Liver (tissue), 9 donors: ENCODE measurements around the gene RAB4A. TPM values are rescaled to one million over a fixed set of nuclear protein-coding genes. Genes with fewer than 3 reads are reported as not detected.

ENCODE experiments used
- DNase-seq: peaks from one replicate; pipeline ENCODE4 v3.0.0-alpha.2; 2017; ENCODE audit warnings: low spot score
- H3K27ac ChIP-seq, 2 donors: one replicate each; pipeline ENCODE4 v1.7.0; 2013; ENCODE audit warnings: inconsistent platforms in 2 of 2, low read length in 2 of 2, control low read depth in 1 of 2, low read depth in 1 of 2, mild to moderate bottlenecking in 1 of 2
- H3K27me3 ChIP-seq, 4 donors: one replicate each; pipeline versions ENCODE4 v1.6.1 to v1.7.0; 2013; ENCODE audit warnings: low read length in 3 of 4, inconsistent platforms in 1 of 4, mild to moderate bottlenecking in 1 of 4, moderate library complexity in 1 of 4; ENCODE audit not compliant: control insufficient read depth in 4 of 4, insufficient read depth in 4 of 4
- H3K36me3 ChIP-seq, 4 donors: one replicate each; pipeline versions ENCODE4 v1.6.1 to v1.7.0; 2013; ENCODE audit warnings: low read length in 3 of 4, mild to moderate bottlenecking in 3 of 4, low read depth in 1 of 4, moderate library complexity in 1 of 4; ENCODE audit not compliant: control insufficient read depth in 4 of 4, insufficient read depth in 3 of 4
- H3K4me1 ChIP-seq, 4 donors: one replicate each; pipeline versions ENCODE4 v1.6.1 to v1.7.0; 2013; ENCODE audit warnings: low read length in 3 of 4, mild to moderate bottlenecking in 3 of 4, moderate library complexity in 1 of 4; ENCODE audit not compliant: control insufficient read depth in 4 of 4, insufficient read depth in 4 of 4
- H3K4me3 ChIP-seq, 3 donors: one replicate each; pipeline versions ENCODE4 v1.6.1 to v1.7.0; 2013; ENCODE audit warnings: low read length in 3 of 3, control low read depth in 1 of 3, low read depth in 1 of 3, mild to moderate bottlenecking in 1 of 3
- H3K9ac ChIP-seq, 2 donors: one replicate each; pipeline ENCODE4 v1.7.0; 2013; ENCODE audit warnings: low read length in 2 of 2, mild to moderate bottlenecking in 2 of 2, moderate library complexity in 2 of 2, control low read depth in 1 of 2, low read depth in 1 of 2
- H3K9me3 ChIP-seq, 4 donors: one replicate each; pipeline versions ENCODE4 v1.6.1 to v1.7.0; 2013; ENCODE audit warnings: low read length in 3 of 4; ENCODE audit not compliant: control insufficient read depth in 4 of 4
- EGR1 ChIP-seq, 2 donors: IDR thresholded peaks; 2 replicates each; pipeline ENCODE4 v1.6.1; 2016 to 2018; ENCODE audit warnings: antibody characterized with exemption in 2 of 2, low read depth in 2 of 2
- FOXA1 ChIP-seq: IDR thresholded peaks from 2 replicates; pipeline ENCODE4 v1.6.1; 2016; ENCODE audit warnings: antibody characterized with exemption
- FOXA2 ChIP-seq: IDR thresholded peaks from 2 replicates; pipeline ENCODE4 v1.6.1; 2016; ENCODE audit warnings: antibody characterized with exemption
- GABPA ChIP-seq, 2 donors: IDR thresholded peaks in 1 of 2; conservative IDR thresholded peaks in 1 of 2; 2 replicates each; pipeline ENCODE4 v1.6.1; 2016; ENCODE audit warnings: antibody characterized with exemption in 2 of 2, mild to moderate bottlenecking in 1 of 2, moderate library complexity in 1 of 2
- HNF4A ChIP-seq, 2 donors: conservative IDR thresholded peaks; 2 replicates each; pipeline ENCODE4 v1.6.1; 2016; ENCODE audit warnings: antibody characterized with exemption in 2 of 2, mild to moderate bottlenecking in 2 of 2
- HNF4G ChIP-seq: IDR thresholded peaks from 2 replicates; pipeline ENCODE4 v1.6.1; 2016; ENCODE audit warnings: antibody characterized with exemption
- JUND ChIP-seq, 2 donors: IDR thresholded peaks; 2 replicates each; pipeline ENCODE4 v1.6.1; 2016; ENCODE audit warnings: antibody characterized with exemption in 2 of 2
- NR2F2 ChIP-seq: IDR thresholded peaks from 2 replicates; pipeline ENCODE4 v1.6.1; 2016; ENCODE audit warnings: antibody characterized with exemption
- RAD21 ChIP-seq, 2 donors: IDR thresholded peaks; 2 replicates each; pipeline ENCODE4 v1.6.1; 2016; ENCODE audit warnings: antibody characterized with exemption in 2 of 2, mild to moderate bottlenecking in 2 of 2
- RXRA ChIP-seq, 2 donors: IDR thresholded peaks; 2 replicates each; pipeline ENCODE4 v1.6.1; 2017 to 2018; ENCODE audit warnings: antibody characterized with exemption in 2 of 2, mild to moderate bottlenecking in 1 of 2
- SP1 ChIP-seq: IDR thresholded peaks from 2 replicates; pipeline ENCODE4 v1.6.1; 2018; ENCODE audit warnings: antibody characterized with exemption, mild to moderate bottlenecking
- TAF1 ChIP-seq: conservative IDR thresholded peaks from 2 replicates; pipeline ENCODE4 v1.6.1; 2016; ENCODE audit warnings: antibody characterized with exemption, mild to moderate bottlenecking
- YY1 ChIP-seq: IDR thresholded peaks from 2 replicates; pipeline ENCODE4 v1.6.1; 2016; ENCODE audit warnings: antibody characterized with exemption, mild to moderate bottlenecking
- WGBS: extraction: QIAGEN DNeasy Blood & Tissue Kit; methylation state at CpG from one replicate; pipeline ENCODE4 v1.1.7; 2013; 5-methylcytosine and 5-hydroxymethylcytosine counted together
- polyA plus RNA-seq, 2 donors: library from polyadenylated mRNA; stranded (reverse) in 1 of 2; unstranded in 1 of 2; fragments of 200-250 nt in 1 of 2; fragments of >200 nt in 1 of 2; fragmentation: Nextera tagmentation in 1 of 2; extraction: Ambion mirVana in 1 of 2; gene quantifications; one replicate each; pipeline versions ENCODE4 v1.2.1 to v1.2.3, GENCODE V29; 2013 to 2015
- total RNA-seq, 2 donors: library from RNA; depleted of rRNA; stranded (reverse); fragments of >200 nt; gene quantifications; one replicate each; pipeline ENCODE4 v1.2.3, GENCODE V29; 2014
- TF ChIP-seq, protein P1 (sequence below): IDR thresholded peaks from 2 replicates; pipeline ENCODE4 v1.6.1; 2016; ENCODE audit warnings: antibody characterized with exemption
- TF ChIP-seq, protein P2 (sequence below): IDR thresholded peaks from 2 replicates; pipeline ENCODE4 v1.6.1; 2016; ENCODE audit warnings: antibody characterized with exemption
- TF ChIP-seq, protein P3 (sequence below): IDR thresholded peaks from 2 replicates; pipeline ENCODE4 v1.6.1; 2016; ENCODE audit warnings: antibody characterized with exemption
- TF ChIP-seq, protein P4 (sequence below): IDR thresholded peaks from 2 replicates; pipeline ENCODE4 v1.6.1; 2016; ENCODE audit warnings: antibody characterized with exemption, mild to moderate bottlenecking
- TF ChIP-seq, protein P5 (sequence below): fragments of 150-350 bp; IDR thresholded peaks from 2 replicates; pipeline ENCODE4 v1.5.1; 2017; ENCODE audit warnings: improper control_type of control experiment, low read depth, low read length; ENCODE audit not compliant: missing input control
- donor health status: healthy.
- donor health status: healthy.
- donor health status: healthy.
- donor health status: healthy.
- donor health status: healthy.

RAB4A gene
- total and polyA plus RNA-seq, 4 donors = 16.5 to 51.9 (median 29.5) TPM

DNA sequence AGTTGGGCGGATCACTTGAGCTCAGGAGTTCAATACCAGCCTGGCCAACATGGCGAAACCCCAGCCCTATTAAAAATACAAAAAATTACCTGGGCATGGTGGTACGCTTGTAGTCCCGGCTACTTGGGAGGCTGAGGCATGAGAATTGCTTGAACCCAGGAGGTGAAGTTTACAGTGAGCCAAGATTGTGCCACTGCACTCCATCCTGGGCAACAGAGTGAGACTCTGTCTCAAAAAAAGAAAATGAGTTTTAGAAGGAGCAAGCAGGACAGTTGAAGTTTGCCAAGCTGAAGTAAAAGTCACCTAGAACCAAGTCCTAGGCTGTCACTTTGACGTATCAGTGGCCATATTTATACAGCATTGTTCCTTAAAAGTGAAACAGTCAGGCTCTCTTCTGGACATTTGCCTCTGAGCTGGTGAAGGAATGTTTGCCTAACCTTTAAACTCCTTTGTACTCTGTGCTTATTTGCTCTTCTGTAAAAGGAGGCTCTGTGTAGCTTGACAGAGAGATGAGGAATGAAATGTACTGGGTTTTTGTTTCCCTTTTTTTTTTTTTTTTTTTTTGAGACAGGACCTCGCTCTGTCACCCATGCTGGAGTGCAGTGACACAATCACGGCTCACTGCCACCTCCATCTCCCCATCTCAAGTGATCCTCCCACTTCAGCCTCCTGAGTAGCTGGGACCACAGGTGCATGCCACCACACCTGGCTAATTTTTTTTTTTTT is 2.8 kb downstream of the RAB4A start (continued):
- peak; percentile 42 to 53 for TF ChIP-seq RAD21 (IDR thresholded peaks at IDR 0.05)

DNA sequence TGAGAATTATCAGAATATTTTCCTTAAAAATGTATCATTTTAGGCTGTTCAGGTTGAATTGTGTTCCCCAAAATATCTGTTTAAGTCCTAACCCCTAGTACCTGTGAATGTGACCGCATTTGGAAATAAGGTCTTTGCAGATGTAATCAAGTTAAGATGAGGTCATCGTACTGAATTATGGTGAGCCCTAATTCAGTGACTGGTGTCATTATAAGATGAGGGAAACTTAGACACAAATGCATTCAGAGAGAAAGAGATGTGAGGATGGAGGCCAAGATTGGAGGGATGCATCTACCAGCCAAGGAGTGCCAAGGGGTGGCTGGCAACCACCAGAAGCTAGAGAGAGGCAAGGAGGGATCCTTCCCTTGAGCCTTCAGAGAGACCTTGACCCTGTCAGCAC is 4.1 kb downstream of the RAB4A start:
- H3K4me3 ChIP-seq = no peak overlapping the region
- H3K4me1 ChIP-seq = peaks cover 8 to 53% (median 40%) of the 10 kb centered on the region in 4 donors
- no peak overlapping the region for H3K9ac ChIP-seq
- DNase-seq = no peak
- H3K27me3 ChIP-seq = no peaks in the 10 kb centered on the region
- H3K27ac ChIP-seq = no peak overlapping the region
- TF ChIP-seq, protein P1, sequence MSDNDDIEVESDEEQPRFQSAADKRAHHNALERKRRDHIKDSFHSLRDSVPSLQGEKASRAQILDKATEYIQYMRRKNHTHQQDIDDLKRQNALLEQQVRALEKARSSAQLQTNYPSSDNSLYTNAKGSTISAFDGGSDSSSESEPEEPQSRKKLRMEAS = no peak
- H3K9me3 ChIP-seq = no peaks in the 10 kb centered on the region
- H3K36me3 ChIP-seq = no peaks in the 10 kb centered on the region
- 95% methylated on average over 2 of the region's 2 CpGs for WGBS

DNA sequence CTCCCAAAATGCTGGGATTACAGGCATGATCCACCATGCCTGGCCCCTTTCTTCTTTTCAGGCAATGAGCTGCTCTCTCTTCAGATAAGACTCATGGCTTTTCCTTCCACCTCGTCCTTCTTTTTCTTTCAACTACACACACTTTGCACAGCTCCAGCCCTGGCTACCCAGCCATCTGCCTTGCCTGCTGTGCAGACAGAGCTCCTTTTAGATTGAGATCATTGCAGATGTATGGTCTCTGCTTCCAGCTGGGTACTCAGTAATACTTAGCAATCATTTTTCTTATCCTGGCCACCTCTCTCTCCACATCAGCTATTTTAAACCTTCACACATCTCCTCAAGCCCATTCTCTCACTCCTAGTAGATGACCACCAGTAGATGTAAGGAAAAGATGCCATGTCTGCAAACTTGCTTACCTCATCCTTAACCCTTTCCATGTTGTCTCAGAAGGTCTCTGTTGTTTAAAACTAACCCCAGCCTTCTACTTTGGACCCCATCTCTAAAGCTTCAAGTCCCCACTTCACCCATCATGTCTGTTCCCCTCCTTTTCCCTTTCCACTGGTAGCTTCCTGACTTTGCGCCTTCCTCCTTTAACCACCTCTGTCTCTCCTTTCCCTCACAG is 7.3 kb downstream of the RAB4A start:
- TF ChIP-seq RXRA (IDR thresholded peaks at IDR 0.05) (no peak), FOXA2 (no peak), RAD21 (IDR thresholded peaks at IDR 0.05) (no peak), GABPA (IDR thresholded peaks at IDR 0.05 in 1 of 2, conservative IDR thresholded peaks at IDR 0.05 in 1 of 2) (no peak), NR2F2 (no peak), FOXA1 (no peak), HNF4G (no peak), YY1 (no peak), EGR1 (IDR thresholded peaks at IDR 0.05; ENCODE audit: low read depth in 2 of 2) (no peak), HNF4A (conservative IDR thresholded peaks at IDR 0.05) (no peak), JUND (IDR thresholded peaks at IDR 0.05) (no peak), SP1 (no peak), TAF1 (no peak)
- TF ChIP-seq, protein P2, sequence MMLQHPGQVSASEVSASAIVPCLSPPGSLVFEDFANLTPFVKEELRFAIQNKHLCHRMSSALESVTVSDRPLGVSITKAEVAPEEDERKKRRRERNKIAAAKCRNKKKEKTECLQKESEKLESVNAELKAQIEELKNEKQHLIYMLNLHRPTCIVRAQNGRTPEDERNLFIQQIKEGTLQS = no peak
- TF ChIP-seq, protein P3, sequence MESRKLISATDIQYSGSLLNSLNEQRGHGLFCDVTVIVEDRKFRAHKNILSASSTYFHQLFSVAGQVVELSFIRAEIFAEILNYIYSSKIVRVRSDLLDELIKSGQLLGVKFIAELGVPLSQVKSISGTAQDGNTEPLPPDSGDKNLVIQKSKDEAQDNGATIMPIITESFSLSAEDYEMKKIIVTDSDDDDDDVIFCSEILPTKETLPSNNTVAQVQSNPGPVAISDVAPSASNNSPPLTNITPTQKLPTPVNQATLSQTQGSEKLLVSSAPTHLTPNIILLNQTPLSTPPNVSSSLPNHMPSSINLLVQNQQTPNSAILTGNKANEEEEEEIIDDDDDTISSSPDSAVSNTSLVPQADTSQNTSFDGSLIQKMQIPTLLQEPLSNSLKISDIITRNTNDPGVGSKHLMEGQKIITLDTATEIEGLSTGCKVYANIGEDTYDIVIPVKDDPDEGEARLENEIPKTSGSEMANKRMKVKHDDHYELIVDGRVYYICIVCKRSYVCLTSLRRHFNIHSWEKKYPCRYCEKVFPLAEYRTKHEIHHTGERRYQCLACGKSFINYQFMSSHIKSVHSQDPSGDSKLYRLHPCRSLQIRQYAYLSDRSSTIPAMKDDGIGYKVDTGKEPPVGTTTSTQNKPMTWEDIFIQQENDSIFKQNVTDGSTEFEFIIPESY = no peak
- TF ChIP-seq, protein P4, sequence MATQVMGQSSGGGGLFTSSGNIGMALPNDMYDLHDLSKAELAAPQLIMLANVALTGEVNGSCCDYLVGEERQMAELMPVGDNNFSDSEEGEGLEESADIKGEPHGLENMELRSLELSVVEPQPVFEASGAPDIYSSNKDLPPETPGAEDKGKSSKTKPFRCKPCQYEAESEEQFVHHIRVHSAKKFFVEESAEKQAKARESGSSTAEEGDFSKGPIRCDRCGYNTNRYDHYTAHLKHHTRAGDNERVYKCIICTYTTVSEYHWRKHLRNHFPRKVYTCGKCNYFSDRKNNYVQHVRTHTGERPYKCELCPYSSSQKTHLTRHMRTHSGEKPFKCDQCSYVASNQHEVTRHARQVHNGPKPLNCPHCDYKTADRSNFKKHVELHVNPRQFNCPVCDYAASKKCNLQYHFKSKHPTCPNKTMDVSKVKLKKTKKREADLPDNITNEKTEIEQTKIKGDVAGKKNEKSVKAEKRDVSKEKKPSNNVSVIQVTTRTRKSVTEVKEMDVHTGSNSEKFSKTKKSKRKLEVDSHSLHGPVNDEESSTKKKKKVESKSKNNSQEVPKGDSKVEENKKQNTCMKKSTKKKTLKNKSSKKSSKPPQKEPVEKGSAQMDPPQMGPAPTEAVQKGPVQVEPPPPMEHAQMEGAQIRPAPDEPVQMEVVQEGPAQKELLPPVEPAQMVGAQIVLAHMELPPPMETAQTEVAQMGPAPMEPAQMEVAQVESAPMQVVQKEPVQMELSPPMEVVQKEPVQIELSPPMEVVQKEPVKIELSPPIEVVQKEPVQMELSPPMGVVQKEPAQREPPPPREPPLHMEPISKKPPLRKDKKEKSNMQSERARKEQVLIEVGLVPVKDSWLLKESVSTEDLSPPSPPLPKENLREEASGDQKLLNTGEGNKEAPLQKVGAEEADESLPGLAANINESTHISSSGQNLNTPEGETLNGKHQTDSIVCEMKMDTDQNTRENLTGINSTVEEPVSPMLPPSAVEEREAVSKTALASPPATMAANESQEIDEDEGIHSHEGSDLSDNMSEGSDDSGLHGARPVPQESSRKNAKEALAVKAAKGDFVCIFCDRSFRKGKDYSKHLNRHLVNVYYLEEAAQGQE = no peak
- TF ChIP-seq, protein P1 = no peak
- TF ChIP-seq, protein P5, sequence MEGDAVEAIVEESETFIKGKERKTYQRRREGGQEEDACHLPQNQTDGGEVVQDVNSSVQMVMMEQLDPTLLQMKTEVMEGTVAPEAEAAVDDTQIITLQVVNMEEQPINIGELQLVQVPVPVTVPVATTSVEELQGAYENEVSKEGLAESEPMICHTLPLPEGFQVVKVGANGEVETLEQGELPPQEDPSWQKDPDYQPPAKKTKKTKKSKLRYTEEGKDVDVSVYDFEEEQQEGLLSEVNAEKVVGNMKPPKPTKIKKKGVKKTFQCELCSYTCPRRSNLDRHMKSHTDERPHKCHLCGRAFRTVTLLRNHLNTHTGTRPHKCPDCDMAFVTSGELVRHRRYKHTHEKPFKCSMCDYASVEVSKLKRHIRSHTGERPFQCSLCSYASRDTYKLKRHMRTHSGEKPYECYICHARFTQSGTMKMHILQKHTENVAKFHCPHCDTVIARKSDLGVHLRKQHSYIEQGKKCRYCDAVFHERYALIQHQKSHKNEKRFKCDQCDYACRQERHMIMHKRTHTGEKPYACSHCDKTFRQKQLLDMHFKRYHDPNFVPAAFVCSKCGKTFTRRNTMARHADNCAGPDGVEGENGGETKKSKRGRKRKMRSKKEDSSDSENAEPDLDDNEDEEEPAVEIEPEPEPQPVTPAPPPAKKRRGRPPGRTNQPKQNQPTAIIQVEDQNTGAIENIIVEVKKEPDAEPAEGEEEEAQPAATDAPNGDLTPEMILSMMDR = no peak
- H3K36me3 ChIP-seq = no peaks in the 10 kb centered on the region
- WGBS = 86% methylated on average over 2 of the region's 2 CpGs
- H3K27ac ChIP-seq = no peak overlapping the region
- H3K9ac ChIP-seq = no peak overlapping the region
- no peaks in the 10 kb centered on the region for H3K9me3 ChIP-seq
- H3K4me1 ChIP-seq = peaks cover 4 to 35% (median 26%) of the 10 kb centered on the region in 4 donors
- DNase-seq = no peak
- no peak overlapping the region for H3K4me3 ChIP-seq
- no peaks in the 10 kb centered on the region for H3K27me3 ChIP-seq
